ENCODE measurements around the gene CHID1. TPM values are rescaled to one million over a fixed set of nuclear protein-coding genes. Genes with fewer than 3 reads are reported as not detected.

CHID1 gene
- total RNA-seq: 56.9 and 59.9 TPM in 2 replicates

DNA sequence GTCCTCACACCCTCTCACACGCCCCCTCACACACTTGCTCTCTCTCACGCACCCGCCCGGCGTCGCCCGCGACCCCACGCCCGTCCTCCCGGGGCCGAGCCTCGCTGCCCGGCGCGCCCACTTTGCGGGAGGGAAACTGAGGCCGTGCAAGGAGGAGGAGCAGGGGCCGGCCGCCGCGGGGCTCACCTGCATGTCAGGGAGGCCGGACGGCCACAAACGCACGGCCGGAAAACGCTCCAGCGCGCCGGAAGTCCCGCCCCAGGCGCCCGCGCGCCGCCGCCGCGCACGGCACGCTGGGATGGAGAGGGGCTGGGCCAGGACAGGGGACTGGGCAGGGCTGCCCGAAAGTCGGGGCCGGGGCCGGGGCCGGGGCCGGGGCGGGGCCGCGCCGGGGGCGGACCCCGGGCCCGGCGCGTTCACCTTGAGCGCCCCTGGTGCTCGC lies at the start of gene CHID1:
CHID1 (minus strand) TSS at position 222 of the 442 bp plus-strand sequence. CDS start 5,994 bp downstream, outside the sequence.

DNA sequence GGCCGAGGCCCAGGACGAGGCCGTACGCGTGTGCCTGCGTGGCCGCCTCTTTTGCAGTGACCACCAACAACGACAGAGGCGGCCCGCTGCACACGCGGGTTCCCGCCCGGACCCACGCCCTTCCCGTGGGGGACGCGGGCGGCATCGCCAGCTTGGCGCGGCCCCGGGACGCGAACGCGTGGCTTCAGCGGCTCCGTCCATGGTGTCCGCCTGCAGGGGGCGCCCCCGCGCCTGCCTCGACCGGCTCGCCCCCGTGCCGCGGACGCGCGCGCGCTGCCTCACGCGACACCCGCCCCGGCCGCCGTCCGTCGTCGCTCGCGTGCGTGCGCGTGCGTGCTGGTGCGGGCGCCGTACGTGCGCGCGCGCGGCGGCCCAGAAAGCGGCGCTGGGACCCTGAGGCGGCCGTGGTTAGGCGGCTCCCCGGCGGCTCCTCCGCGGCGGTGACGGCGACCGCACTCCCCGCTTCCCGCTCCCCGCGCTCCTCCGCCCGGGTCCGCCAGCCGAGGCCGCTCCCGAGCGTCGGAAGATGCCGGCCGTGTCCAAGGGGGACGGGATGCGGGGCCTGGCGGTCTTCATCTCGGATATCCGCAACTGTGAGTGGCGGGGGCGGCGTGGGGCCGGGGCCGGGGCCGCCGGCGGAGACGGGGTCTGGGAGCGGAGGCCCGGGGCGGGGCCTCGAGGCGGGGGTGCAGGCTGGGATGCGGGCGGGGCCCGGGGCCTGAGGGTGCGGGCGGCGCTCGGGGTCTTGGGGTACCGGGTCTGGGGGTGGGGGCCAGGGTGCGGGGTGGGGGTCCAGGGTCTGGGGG lies 15.1 kb upstream of the CHID1 start, which contains the start of gene AP2A2:
AP2A2 (plus strand) TSS at position 375 of the 806 bp plus-strand sequence; CDS start at position 527, 152 bp downstream.

DNA sequence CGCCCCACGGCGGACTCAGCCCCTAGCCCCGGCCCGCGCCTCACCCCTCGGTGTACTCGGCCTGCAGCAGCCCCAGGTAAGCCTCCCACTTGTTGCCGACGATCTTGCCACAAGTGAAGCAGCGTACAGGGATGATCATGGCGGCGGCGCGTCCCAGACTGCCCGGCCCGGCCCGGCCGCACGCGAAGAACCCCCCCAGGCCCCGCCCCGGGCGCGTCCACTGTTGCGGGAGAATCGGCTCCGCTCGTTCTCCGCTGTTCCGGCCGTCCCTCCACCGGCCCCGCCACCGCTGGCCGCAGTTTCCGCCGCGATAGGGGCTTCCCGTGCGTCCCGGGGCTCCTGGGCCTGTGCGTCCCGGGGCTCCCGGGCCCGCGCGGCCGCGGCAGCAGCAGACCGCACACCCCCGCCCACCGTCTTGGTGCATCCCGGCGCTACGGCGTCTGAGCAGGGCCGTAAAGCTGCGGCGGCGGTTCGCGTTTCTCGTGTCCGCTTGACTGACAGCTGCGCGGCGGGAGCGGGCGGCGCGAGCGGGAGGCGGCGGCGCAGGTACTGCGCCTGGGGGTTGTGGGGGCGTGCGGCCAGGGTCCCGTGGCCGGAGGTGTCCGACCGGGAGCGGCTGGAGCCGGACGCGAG lies 68.1 kb downstream of the CHID1 start, which contains the start of the genes POLR2L and TSPAN4:
POLR2L (minus strand) TSS at position 160 of the 633 bp plus-strand sequence; CDS start at position 139, 21 bp downstream.
TSPAN4 (plus strand) TSS at position 483 of the 633 bp plus-strand sequence. CDS start 7,453 bp downstream, outside the sequence.

GRCh38 chr11:832529-833113 lies 78.0 kb downstream of the CHID1 start, which contains the start of gene CD151:
TSS of gene CD151 (plus strand) at chr11:832952. CDS start at chr11:836070, 3,118 bp downstream.

DNA sequence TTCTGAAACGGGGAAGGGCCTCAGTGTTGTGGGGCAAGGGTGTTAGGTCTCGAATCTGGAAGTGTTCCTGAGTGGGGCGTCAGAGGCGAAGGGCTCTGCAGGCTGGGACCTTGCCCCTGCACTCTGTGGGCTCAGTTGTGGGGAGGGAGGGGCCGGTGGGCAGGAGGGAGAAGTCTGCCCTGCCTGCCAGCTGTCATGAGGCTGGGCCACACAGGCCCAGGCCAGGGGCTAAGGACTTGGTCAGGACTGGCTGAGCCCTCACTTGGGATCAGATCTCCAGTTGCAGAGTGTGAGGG lies 82.8 kb downstream of the CHID1 start, which contains the start of gene CRACR2B:
CRACR2B (plus strand) TSS at position 23 of the 296 bp plus-strand sequence. CDS start 689 bp downstream, outside the sequence.

GRCh38 chr11:818396-819128 lies 92.0 kb downstream of the CHID1 start, which contains the start of gene PNPLA2:
TSS of gene PNPLA2 (plus strand) at chr11:818914. CDS start at chr11:819719, 805 bp downstream.

Other genes starting within 250 kb of the CHID1 start
- 31.1 and 41.1 TPM in 2 replicates for gene DEAF1, start 215.6 kb downstream of the CHID1 start, total RNA-seq
- gene TMEM80, start 215.0 kb downstream of the CHID1 start, total RNA-seq: 4.8 and 15.6 TPM in 2 replicates
- 165 and 183 TPM in 2 replicates for gene EPS8L2, start 204.6 kb downstream of the CHID1 start, total RNA-seq
- 259 and 288 TPM in 2 replicates for gene TALDO1, start 163.3 kb downstream of the CHID1 start, total RNA-seq
- 19.5 and 23.2 TPM in 2 replicates for gene GATD1, start 133.3 kb downstream of the CHID1 start, total RNA-seq
- gene CEND1, start 120.7 kb downstream of the CHID1 start, total RNA-seq: not detected in 2 replicates
- 9.2 and 11.3 TPM in 2 replicates for gene SLC25A22, start 112.5 kb downstream of the CHID1 start, total RNA-seq
- 4.8 and 7.2 TPM in 2 replicates for gene PIDD1, start 105.6 kb downstream of the CHID1 start, total RNA-seq
- 347 and 511 TPM in 2 replicates for gene RPLP2, start 100.8 kb downstream of the CHID1 start, total RNA-seq
- gene PNPLA2, start 91.9 kb downstream of the CHID1 start, total RNA-seq: 11.1 and 11.9 TPM in 2 replicates
- 0.43 and 2.4 TPM in 2 replicates for gene CRACR2B, start 82.9 kb downstream of the CHID1 start, total RNA-seq
- 274 and 430 TPM in 2 replicates for gene CD151, start 77.9 kb downstream of the CHID1 start, total RNA-seq
- 15.1 and 37.4 TPM in 2 replicates for gene POLR2L, start 68.3 kb downstream of the CHID1 start, total RNA-seq
- gene TSPAN4, start 68.0 kb downstream of the CHID1 start, total RNA-seq: 45.0 and 53.3 TPM in 2 replicates
- gene AP2A2, start 15.1 kb upstream of the CHID1 start, total RNA-seq: 16.4 and 17.1 TPM in 2 replicates
- not detected in 2 replicates for gene MUC6, start 125.9 kb upstream of the CHID1 start, total RNA-seq
- not detected in 2 replicates for gene MUC2, start 164.1 kb upstream of the CHID1 start, total RNA-seq
- under 0.01 TPM in 1 of 2 replicates, not detected in the other for gene MUC5AC, start 247.1 kb upstream of the CHID1 start, total RNA-seq

Data from tracheal epithelial cell (primary cell).